Measurements from ENCODE around the gene RAP1GDS1. TPM values are rescaled to one million over a fixed set of nuclear protein-coding genes. Genes with fewer than 3 reads are reported as not detected.

The RAP1GDS1 gene
- total and polyA plus RNA-seq, 2 of the 13 experiments (the other 11 are each of a cell fraction or from before 2014, with no cell fraction given), result 19.3 to 42.5 TPM

DNA sequence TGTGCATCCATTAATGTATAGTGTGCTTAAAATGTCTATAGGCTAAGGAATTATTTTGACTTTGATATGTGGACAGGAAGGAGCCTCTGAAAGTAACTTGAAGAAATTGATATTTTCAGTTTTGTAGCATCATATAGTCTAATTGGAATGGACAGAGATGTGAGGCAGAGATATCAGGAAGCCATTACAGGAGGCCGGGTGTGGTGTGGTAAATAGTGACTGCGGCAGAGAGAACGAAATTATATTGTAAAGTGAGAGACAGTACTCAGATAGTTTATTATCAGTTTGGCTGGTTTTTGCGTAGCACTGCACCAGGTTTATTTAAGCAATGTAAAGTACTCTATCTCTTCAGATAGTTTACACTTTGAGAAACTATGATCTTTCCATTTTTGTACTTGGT is 98.5 kb downstream of the RAP1GDS1 start:
- intact Hi-C loops (cut with micrococcal nuclease; ENCODE audit: unreplicated experiment) (no loop called here), in situ Hi-C loops (cut with HindIII; ENCODE audit: extremely low pct_ligation_motif_present, low pct_unique_long_range_greater_than_20kb) (no loop called here)
- ChIA-PET CTCF (ENCODE audit: low intra/inter-chr PET ratio, low total read pairs) (no interaction called here), POLR2A (no interaction called here)
- no peak for TF ChIP-seq ETV5 (CRISPR knock-in tag; IDR thresholded peaks at IDR 0.05; ENCODE audit: borderline replicate concordance)
- TF ChIP-seq, protein P1, sequence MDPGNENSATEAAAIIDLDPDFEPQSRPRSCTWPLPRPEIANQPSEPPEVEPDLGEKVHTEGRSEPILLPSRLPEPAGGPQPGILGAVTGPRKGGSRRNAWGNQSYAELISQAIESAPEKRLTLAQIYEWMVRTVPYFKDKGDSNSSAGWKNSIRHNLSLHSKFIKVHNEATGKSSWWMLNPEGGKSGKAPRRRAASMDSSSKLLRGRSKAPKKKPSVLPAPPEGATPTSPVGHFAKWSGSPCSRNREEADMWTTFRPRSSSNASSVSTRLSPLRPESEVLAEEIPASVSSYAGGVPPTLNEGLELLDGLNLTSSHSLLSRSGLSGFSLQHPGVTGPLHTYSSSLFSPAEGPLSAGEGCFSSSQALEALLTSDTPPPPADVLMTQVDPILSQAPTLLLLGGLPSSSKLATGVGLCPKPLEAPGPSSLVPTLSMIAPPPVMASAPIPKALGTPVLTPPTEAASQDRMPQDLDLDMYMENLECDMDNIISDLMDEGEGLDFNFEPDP (CRISPR knock-in tag; conservative IDR thresholded peaks at IDR 0.05), result no peak
- no peak for TF ChIP-seq THAP11 (CRISPR knock-in tag; IDR thresholded peaks at IDR 0.05)
- TF ChIP-seq, protein P2, sequence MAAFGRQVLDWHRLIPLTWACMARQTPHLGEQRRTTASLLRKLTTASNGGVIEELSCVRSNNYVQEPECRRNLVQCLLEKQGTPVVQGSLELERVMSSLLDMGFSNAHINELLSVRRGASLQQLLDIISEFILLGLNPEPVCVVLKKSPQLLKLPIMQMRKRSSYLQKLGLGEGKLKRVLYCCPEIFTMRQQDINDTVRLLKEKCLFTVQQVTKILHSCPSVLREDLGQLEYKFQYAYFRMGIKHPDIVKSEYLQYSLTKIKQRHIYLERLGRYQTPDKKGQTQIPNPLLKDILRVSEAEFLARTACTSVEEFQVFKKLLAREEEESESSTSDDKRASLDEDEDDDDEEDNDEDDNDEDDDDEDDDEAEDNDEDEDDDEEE (CRISPR knock-in tag; IDR thresholded peaks at IDR 0.05), result no peak
- TF ChIP-seq ZNF563 (CRISPR knock-in tag; IDR thresholded peaks at IDR 0.05), result no peak
- no peak overlapping the region for H3K27ac ChIP-seq (ENCODE audit: extremely low read length, insufficient read depth, low read length)
- H3K4me3 ChIP-seq (replicated peaks in 1 of 3; ENCODE audit: insufficient read depth in 1 of 3, low read depth in 2 of 3, low read length in 3 of 3), result no peak overlapping the region
- no peak for FAIRE-seq
- DNase-seq (ENCODE audit: low spot score), result no peak
- no peaks in the 10 kb centered on the region for H3K9me3 ChIP-seq (ENCODE audit: low read length)
- H3K36me3 ChIP-seq (replicated peaks in 1 of 2; ENCODE audit: control insufficient read depth in 1 of 2, insufficient read depth in 2 of 2, low read length in 2 of 2), result no peaks in the 10 kb centered on the region
- no peak overlapping the region for H3K9ac ChIP-seq (ENCODE audit: insufficient read depth, low read depth, low read length)
- H3K4me2 ChIP-seq (ENCODE audit: low read depth, low read length), result no peak overlapping the region
- BruUV-seq (replicated peaks), result no TSS peak
- no peak for ATAC-seq
- WGBS (ENCODE audit: low lambda C conversion rate), result 98% methylated on average over 4 of the region's 4 CpGs
- no peaks in the 10 kb centered on the region for H4K20me1 ChIP-seq (ENCODE audit: insufficient read depth, low read length)
- no peaks in the 10 kb centered on the region for H3K4me1 ChIP-seq (ENCODE audit: insufficient read depth, low read length)
- H2AFZ ChIP-seq (ENCODE audit: low read length), result no peak overlapping the region
- H3K27me3 ChIP-seq (ENCODE audit: control insufficient read depth in 1 of 2, insufficient read depth in 2 of 2, low read length in 2 of 2), result no peaks in the 10 kb centered on the region
- no peaks in the 10 kb centered on the region for H3K79me2 ChIP-seq (ENCODE audit: insufficient read depth, low read length)

DNA sequence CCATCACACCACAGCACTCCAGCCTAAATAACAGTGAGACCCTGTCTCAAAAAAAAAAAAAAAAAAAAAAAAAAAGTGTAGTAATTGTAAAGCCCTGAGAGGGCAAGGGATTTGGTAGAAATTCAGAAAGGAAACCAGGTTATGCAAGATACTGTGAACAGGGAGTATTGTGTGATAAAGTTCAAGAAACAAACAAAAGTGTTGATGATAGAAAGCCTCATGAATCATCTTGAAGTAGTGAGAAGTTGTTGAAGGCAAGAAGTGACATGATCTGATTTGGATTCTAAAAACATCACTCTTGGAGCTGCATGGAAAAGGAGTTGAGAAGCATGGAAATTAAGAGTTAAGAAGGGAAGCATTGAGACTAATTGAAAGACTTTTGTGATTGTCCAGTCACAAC is 102.2 kb downstream of the RAP1GDS1 start:
- ChIA-PET CTCF (ENCODE audit: low intra/inter-chr PET ratio, low total read pairs) (no interaction called here), POLR2A (no interaction called here)
- H3K27me3 ChIP-seq (ENCODE audit: control insufficient read depth in 1 of 2, insufficient read depth in 2 of 2, low read length in 2 of 2), result no peaks in the 10 kb centered on the region
- H3K4me1 ChIP-seq (ENCODE audit: insufficient read depth, low read length), result no peaks in the 10 kb centered on the region
- no peak overlapping the region for H3K9ac ChIP-seq (ENCODE audit: insufficient read depth, low read depth, low read length)
- H3K79me2 ChIP-seq (ENCODE audit: insufficient read depth, low read length), result no peaks in the 10 kb centered on the region
- intact Hi-C loops (cut with micrococcal nuclease; ENCODE audit: unreplicated experiment) (no loop called here), in situ Hi-C loops (cut with HindIII; ENCODE audit: extremely low pct_ligation_motif_present, low pct_unique_long_range_greater_than_20kb) (no loop called here)
- peaks cover 14% of the 10 kb centered on the region; the same call in 1 of the 2 replicates for H3K9me3 ChIP-seq (ENCODE audit: low read length)
- no peak for DNase-seq (ENCODE audit: low spot score)
- no peak for ATAC-seq
- BruUV-seq (replicated peaks), result no TSS peak
- H2AFZ ChIP-seq (ENCODE audit: low read length), result no peak overlapping the region
- FAIRE-seq, result no peak
- no peak overlapping the region for H3K4me3 ChIP-seq (replicated peaks in 1 of 3; ENCODE audit: insufficient read depth in 1 of 3, low read depth in 2 of 3, low read length in 3 of 3)
- peaks cover 0 to 5% of the 10 kb centered on the region in 2 experiments; a peak in 2 of 5 replicates for H3K36me3 ChIP-seq (replicated peaks in 1 of 2; ENCODE audit: control insufficient read depth in 1 of 2, insufficient read depth in 2 of 2, low read length in 2 of 2)
- no peak overlapping the region for H3K27ac ChIP-seq (ENCODE audit: extremely low read length, insufficient read depth, low read length)
- H3K4me2 ChIP-seq (ENCODE audit: low read depth, low read length), result no peak overlapping the region
- no peaks in the 10 kb centered on the region for H4K20me1 ChIP-seq (ENCODE audit: insufficient read depth, low read length)
- TF ChIP-seq, protein P3, sequence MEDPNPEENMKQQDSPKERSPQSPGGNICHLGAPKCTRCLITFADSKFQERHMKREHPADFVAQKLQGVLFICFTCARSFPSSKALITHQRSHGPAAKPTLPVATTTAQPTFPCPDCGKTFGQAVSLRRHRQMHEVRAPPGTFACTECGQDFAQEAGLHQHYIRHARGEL (CRISPR knock-in tag; IDR thresholded peaks at IDR 0.05), result no peak
- TF ChIP-seq, protein P4, sequence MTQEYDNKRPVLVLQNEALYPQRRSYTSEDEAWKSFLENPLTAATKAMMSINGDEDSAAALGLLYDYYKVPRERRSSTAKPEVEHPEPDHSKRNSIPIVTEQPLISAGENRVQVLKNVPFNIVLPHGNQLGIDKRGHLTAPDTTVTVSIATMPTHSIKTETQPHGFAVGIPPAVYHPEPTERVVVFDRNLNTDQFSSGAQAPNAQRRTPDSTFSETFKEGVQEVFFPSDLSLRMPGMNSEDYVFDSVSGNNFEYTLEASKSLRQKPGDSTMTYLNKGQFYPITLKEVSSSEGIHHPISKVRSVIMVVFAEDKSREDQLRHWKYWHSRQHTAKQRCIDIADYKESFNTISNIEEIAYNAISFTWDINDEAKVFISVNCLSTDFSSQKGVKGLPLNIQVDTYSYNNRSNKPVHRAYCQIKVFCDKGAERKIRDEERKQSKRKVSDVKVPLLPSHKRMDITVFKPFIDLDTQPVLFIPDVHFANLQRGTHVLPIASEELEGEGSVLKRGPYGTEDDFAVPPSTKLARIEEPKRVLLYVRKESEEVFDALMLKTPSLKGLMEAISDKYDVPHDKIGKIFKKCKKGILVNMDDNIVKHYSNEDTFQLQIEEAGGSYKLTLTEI (CRISPR knock-in tag; conservative IDR thresholded peaks at IDR 0.05), result no peak
- TF ChIP-seq ZNF570 (CRISPR knock-in tag; IDR thresholded peaks at IDR 0.05; ENCODE audit: borderline replicate concordance), result no peak
- TF ChIP-seq, protein P5, sequence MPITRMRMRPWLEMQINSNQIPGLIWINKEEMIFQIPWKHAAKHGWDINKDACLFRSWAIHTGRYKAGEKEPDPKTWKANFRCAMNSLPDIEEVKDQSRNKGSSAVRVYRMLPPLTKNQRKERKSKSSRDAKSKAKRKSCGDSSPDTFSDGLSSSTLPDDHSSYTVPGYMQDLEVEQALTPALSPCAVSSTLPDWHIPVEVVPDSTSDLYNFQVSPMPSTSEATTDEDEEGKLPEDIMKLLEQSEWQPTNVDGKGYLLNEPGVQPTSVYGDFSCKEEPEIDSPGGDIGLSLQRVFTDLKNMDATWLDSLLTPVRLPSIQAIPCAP (CRISPR knock-in tag; IDR thresholded peaks at IDR 0.05; ENCODE audit: low read depth), result no peak
- TF ChIP-seq, protein P6, sequence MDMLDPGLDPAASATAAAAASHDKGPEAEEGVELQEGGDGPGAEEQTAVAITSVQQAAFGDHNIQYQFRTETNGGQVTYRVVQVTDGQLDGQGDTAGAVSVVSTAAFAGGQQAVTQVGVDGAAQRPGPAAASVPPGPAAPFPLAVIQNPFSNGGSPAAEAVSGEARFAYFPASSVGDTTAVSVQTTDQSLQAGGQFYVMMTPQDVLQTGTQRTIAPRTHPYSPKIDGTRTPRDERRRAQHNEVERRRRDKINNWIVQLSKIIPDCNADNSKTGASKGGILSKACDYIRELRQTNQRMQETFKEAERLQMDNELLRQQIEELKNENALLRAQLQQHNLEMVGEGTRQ (IDR thresholded peaks at IDR 0.05; ENCODE audit: low read depth, low read length), result no peak
- TF ChIP-seq, protein P6 (CRISPR knock-in tag; IDR thresholded peaks at IDR 0.05; ENCODE audit: borderline replicate concordance), result no peak

All from HepG2 (cell line).